Stimulated activated effector memory CD8-positive, alpha-beta T cell treated with anti-CD3 and anti-CD28 coated beads, Interleukin-12 subunit alpha, Interleukin-12 subunit beta, amount 100 ng/mL, for 72 hours (primary cell): ENCODE measurements around the gene PNPLA7.
"Not testable (repeated sequence)": the region's sequence is repeated elsewhere in the genome, so short reads cannot be mapped to it uniquely, and the experiment has no call there.

ENCODE experiments used
- ATAC-seq: fragments of 150-1000 bp; cut with Tn5 transposase; 2 replicates; pipeline ENCODE4 v1.10.0; 2021
- DNase-seq, 2 donors: peaks; one replicate each; pipeline ENCODE4 v3.0.0; 2021 to 2022; ENCODE audit warnings: low spot score in 2 of 2
- H3K27ac Mint-ChIP-seq: one replicate; pipeline ENCODE4 v1.8.0; 2022; ENCODE audit warnings: mild to moderate bottlenecking, mixed read lengths
- H3K36me3 Mint-ChIP-seq: one replicate; pipeline ENCODE4 v1.8.0; 2022; ENCODE audit warnings: mild to moderate bottlenecking, mixed read lengths
- H3K4me1 Mint-ChIP-seq: one replicate; pipeline ENCODE4 v1.8.0; 2022; ENCODE audit warnings: mixed read lengths
- H3K4me3 Mint-ChIP-seq: one replicate; pipeline ENCODE4 v1.8.0; 2022; ENCODE audit warnings: mild to moderate bottlenecking, mixed read lengths
- H3K9me3 Mint-ChIP-seq: one replicate; pipeline ENCODE4 v1.8.0; 2022; ENCODE audit warnings: mixed read lengths

PNPLA7 gene

DNA sequence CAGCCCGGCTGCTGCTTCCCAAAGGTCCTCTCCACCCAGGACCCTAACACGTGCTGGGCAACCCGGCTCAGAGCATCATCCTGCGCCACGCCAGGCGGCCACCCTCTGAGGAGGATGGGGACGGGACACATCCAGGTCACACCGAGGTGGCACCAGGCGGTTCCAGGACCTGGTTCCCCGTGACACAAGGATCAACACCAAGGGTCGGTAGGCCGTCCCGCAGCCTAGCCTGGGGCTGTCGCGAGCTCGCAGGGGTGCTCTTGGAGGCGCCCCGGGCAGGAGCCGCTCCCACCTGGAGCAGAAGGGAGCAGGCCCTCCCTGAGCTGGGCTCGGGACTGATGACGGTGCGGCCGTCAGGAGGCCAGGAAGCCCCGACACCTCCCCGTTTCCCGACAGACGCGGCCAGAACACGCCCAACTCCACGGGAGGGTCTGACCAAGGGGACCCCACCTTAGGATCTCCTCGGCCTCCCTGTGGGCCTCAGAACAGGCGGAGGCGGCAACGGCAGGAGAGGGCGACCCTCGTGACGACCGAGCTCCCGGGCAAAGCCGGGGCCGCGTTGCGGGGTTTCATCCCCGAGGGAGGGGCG is 133.5 kb downstream of the PNPLA7 start:
- Mint-ChIP-seq H3K36me3 (no peaks in the 10 kb centered on the region), H3K9me3 (no peaks in the 10 kb centered on the region), H3K27ac (no peak overlapping the region), H3K4me1 (no peaks in the 10 kb centered on the region), H3K4me3 (peak overlapping the region; percentile 63)
- ATAC-seq: no peak
- no peak for DNase-seq

GRCh38 chr9:137416006-137416562 is 134.1 kb downstream of the PNPLA7 start:
- DNase-seq (no peak), ATAC-seq (no peak)
- H3K9me3 Mint-ChIP-seq: no peaks in the 10 kb centered on the region
- H3K36me3 Mint-ChIP-seq: no peaks in the 10 kb centered on the region
- H3K4me3 Mint-ChIP-seq: no peak overlapping the region
- peak overlapping the region; percentile 23 for H3K27ac Mint-ChIP-seq
- no peaks in the 10 kb centered on the region for H3K4me1 Mint-ChIP-seq

DNA sequence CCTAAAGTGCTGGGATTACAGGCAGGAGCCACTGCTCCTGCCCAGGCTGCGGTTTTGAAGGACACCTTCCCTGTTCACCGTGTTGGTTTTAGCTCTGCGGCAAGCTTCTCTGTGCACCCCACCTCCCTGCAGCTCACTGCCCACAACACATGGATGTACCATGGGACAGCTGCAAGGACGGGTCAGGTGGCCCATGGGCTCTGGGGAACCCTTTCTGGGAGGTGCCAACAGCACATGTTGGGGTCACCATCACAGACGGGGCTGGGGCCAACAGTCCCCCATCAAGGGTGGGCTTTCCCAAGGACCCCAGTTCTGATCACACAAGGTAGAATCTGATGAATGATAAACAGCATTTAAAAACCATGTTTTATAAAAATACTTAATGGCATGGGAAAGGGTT is 134.8 kb downstream of the PNPLA7 start:
- ATAC-seq (no peak), DNase-seq (no peak)
- Mint-ChIP-seq H3K27ac (peak overlapping the region; percentile 23), H3K9me3 (no peaks in the 10 kb centered on the region), H3K4me3 (no peak overlapping the region), H3K4me1 (no peaks in the 10 kb centered on the region), H3K36me3 (no peaks in the 10 kb centered on the region)

DNA sequence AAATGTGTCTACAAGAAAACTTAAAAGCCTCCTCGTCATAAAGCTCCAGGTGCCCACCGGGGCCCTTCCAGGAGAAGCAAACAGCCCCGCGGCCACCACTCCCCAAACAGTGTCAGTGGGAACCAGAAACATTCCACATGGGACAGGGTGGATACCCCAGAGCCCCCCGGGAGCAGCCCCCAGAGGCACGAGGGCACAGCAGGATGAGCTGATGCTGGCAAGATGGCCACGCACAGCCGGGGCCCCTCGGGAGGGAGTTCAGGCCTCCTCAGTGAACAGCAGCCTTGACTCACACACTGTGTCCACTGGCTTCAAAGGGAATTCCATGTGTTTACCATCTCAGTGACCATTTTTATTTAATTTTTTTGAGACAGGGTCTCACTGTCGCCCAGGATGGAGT is 137.8 kb downstream of the PNPLA7 start:
- Mint-ChIP-seq H3K9me3 (no peaks in the 10 kb centered on the region), H3K4me1 (no peaks in the 10 kb centered on the region), H3K27ac (no peak overlapping the region), H3K4me3 (peak overlapping the region; percentile 55), H3K36me3 (no peaks in the 10 kb centered on the region)
- ATAC-seq (no peak), DNase-seq (no peak)

DNA sequence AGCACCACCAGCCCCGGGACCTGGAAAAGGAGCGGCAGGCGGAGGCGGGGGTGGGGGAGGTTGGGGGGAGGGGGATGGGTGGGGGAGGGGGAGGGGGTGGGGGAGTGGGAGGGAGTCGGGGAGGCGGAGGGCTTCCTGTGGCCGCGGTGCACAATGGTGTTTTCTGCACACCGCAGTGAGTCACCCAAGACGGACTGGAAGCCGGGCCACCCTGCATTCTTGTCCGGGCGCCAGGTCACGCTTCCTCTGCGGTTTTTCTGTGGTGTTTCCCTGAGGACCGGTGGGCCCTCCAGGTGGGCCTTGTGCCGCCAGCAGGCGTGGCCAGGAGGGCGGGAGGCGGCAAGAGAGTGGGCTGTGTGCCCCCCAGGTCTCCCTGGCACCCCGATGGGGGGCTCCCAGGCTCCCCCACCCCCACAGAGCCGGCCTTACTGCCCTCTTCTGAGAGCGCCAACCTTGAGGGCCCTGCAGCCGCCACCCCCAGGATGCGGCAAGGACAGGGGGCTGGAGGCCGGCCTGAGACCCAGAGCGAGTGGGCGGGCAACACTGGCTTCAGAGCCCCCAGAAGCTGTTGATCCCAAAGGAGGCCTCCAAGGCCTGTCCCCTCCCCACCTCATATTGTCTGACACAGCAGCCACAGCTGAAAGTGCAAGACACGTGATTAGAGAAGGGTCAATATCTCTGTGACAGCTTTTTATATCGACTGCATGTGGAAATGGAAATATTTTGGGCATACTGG is 138.4 kb downstream of the PNPLA7 start:
- Mint-ChIP-seq H3K4me3 (peak overlapping the region; percentile 55), H3K4me1 (no peaks in the 10 kb centered on the region), H3K9me3 (no peaks in the 10 kb centered on the region), H3K36me3 (no peaks in the 10 kb centered on the region), H3K27ac (no peak overlapping the region)
- DNase-seq: peak; percentile 37 to 74
- peak; percentile 66 for ATAC-seq

DNA sequence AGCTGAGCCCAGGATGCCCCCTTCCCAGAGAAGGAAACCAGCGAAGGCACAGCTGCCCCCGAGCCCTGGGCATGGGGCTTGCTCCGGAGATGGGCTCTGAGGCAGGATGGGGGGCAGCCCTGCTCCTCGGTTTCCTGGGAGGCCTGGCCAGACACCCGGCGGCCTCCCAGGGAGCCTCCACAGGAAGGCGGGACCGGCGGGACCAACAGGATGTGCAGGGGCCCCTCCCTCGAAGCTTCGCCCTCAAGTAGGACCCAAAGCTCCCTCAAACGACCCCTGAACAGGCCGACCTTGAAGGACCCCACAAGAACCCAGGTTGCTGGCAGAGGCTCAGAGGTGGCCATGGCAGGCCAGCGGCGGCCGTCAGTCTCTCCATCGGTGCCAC is 138.9 kb downstream of the PNPLA7 start:
- H3K4me1 Mint-ChIP-seq: no peaks in the 10 kb centered on the region
- ATAC-seq: peak; percentile 4
- H3K36me3 Mint-ChIP-seq: peaks cover 1% of the 10 kb centered on the region
- H3K9me3 Mint-ChIP-seq: no peaks in the 10 kb centered on the region
- DNase-seq: no peak
- peak overlapping the region; percentile 55 for H3K4me3 Mint-ChIP-seq
- H3K27ac Mint-ChIP-seq: no peak overlapping the region

DNA sequence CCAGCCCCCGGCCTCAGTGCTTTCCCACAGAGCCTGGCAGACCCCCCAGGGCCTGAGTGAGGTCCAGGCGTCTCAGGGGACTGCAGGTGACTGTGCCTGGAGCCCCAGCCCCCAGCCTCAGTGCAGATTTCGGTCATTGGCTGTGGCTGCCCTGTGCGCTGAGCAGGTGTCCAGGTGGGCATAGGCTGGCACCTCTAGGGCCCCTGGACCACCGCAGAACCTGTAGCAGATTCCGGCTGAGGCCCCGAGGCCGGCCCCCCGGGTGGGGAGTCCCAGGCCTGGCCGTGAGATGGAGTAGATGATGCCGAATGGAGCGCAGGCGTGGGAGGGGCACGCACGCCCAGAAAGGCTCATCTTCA is 139.3 kb downstream of the PNPLA7 start:
- no peak for ATAC-seq
- peaks cover 3% of the 10 kb centered on the region for H3K4me1 Mint-ChIP-seq
- peak overlapping the region; percentile 55 for H3K4me3 Mint-ChIP-seq
- H3K9me3 Mint-ChIP-seq: no peaks in the 10 kb centered on the region
- no peak for DNase-seq
- no peak overlapping the region for H3K27ac Mint-ChIP-seq
- H3K36me3 Mint-ChIP-seq: peaks cover 5% of the 10 kb centered on the region

DNA sequence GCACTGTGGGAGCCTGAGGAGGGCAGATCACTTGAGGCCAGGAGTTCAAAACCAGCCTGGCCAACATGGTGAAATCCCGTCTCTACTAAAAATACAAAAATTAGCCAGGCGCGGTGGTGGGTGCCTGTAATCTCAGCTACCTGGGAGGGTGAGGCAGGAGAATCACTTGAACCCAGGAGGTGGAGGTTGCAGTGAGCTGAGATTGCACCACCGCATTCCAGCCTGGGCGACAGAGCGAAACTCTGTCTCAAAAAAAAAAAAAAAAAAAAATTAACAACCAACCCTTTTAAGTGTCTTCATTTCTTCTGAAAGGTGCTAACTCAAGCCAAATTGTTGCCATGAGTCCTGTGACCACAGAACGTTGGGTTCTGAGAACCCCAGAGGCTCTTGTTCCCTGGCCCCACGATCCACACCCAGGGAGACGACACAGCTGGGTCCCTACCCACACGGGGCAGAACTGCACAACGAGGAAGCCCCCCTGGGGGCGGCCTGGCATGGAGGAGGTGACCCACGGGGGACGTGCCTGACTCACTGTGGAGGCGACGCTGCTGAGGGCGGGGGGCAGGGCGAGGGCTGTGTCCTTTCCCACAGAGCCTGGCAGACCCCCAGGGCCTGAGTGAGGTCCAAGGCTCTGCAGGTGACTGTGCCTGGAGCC is 139.8 kb downstream of the PNPLA7 start:
- peak overlapping the region; percentile 55 for H3K4me3 Mint-ChIP-seq

More for the DNA sequence above, 139.8 kb downstream of the PNPLA7 start:
- ATAC-seq, DNase-seq, H3K9me3 Mint-ChIP-seq, H3K4me1 Mint-ChIP-seq, H3K27ac Mint-ChIP-seq, H3K36me3 Mint-ChIP-seq: not testable (repeated sequence)
